ENCODE results near the gene ATP8A2.

The ATP8A2 gene

DNA sequence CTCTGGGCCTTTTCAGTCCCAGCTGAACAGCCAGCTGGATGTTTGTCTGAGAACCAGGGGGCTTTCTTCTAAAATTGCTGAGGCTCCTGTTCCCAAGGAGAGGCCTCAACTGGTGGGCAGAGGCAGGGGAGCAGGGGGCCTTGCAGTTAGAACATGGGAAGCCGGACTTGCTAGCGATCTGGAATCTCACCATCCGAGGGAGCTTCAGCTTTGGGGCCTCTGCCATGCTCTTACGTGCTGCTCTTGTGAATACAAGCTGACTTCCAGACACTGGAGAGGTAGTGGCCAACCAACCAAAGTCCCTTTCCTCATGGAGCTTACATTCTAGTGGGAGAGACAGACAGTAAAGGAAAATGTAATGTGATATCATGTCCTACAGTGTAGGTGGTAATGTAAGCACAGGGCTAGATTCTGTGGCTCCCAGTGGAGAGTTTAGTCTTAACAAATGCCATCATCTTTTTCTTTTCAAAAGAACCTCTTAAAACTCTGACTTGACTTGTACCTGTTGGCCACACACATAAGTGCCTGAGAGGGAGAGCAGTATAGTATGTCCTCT lies 657.9 kb downstream of the ATP8A2 start:
- TF ChIP-seq FOXP2 (optimal IDR thresholded peaks at IDR 0.05; ENCODE audit: borderline replicate concordance, extremely low read depth, extremely low read length, insufficient read depth) (no peak), POLR2AphosphoS5 (IDR thresholded peaks at IDR 0.05; ENCODE audit: low read depth, low read length) (no peak), TAF1 (IDR thresholded peaks at IDR 0.05; ENCODE audit: borderline replicate concordance, insufficient read depth, low read length) (no peak), SIN3A (IDR thresholded peaks at IDR 0.05; ENCODE audit: borderline replicate concordance, insufficient read depth, low read length) (no peak), REST (IDR thresholded peaks at IDR 0.05; ENCODE audit: insufficient read depth in 1 of 2, low read depth in 2 of 2, low read length in 2 of 2) (no peak)

DNA sequence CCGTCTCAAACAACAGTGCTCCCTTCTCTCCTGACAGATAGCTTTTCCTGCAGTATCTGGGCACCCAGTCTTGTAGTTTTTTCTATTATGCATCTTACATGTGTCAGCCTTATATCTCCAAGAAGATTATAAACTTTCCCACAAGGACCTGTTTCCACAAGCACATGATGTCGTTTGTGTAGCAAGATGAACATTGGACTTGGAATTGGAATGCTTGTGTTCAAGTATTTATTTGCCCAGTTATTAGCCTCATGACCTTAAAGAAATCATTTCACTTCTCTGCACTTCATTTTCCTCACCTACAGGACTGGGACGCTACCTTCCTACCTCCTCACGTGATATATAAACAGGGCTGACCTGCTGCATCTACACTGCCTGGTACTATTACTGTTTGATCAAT lies 658.6 kb downstream of the ATP8A2 start:
- TF ChIP-seq POLR2AphosphoS5 (IDR thresholded peaks at IDR 0.05; ENCODE audit: low read depth, low read length): no peak
- TF ChIP-seq REST (IDR thresholded peaks at IDR 0.05; ENCODE audit: insufficient read depth in 1 of 2, low read depth in 2 of 2, low read length in 2 of 2): no peak
- TF ChIP-seq SIN3A (IDR thresholded peaks at IDR 0.05; ENCODE audit: borderline replicate concordance, insufficient read depth, low read length): no peak
- TF ChIP-seq FOXP2 (optimal IDR thresholded peaks at IDR 0.05; ENCODE audit: borderline replicate concordance, extremely low read depth, extremely low read length, insufficient read depth): no peak
- no peak for TF ChIP-seq TAF1 (IDR thresholded peaks at IDR 0.05; ENCODE audit: borderline replicate concordance, insufficient read depth, low read length)

DNA sequence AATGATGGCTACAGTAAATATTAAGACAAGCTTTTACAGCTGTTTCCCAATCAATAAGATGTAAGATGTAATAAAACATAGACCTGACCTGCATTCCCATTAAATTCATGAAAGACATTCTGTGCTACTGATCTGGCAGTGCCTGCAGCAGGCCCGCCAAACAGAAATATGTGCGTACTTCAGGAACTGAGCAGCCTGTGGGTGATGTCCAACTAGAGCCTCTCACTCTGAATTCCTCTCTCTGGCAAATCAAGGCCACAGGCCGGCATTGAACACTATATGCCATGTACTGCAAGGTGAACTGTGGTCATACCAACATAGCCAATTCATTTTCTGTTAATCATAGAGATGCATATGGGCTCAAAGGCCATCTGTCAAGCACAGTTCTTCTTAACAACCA lies 662.2 kb downstream of the ATP8A2 start:
- TF ChIP-seq SIN3A (IDR thresholded peaks at IDR 0.05; ENCODE audit: borderline replicate concordance, insufficient read depth, low read length) (no peak), POLR2AphosphoS5 (IDR thresholded peaks at IDR 0.05; ENCODE audit: low read depth, low read length) (no peak), FOXP2 (optimal IDR thresholded peaks at IDR 0.05; ENCODE audit: borderline replicate concordance, extremely low read depth, extremely low read length, insufficient read depth) (no peak), TAF1 (IDR thresholded peaks at IDR 0.05; ENCODE audit: borderline replicate concordance, insufficient read depth, low read length) (no peak), REST (IDR thresholded peaks at IDR 0.05; ENCODE audit: insufficient read depth in 1 of 2, low read depth in 2 of 2, low read length in 2 of 2) (no peak)

- no peak for TF ChIP-seq REST (IDR thresholded peaks at IDR 0.05; ENCODE audit: insufficient read depth in 1 of 2, low read depth in 2 of 2, low read length in 2 of 2)
- TF ChIP-seq FOXP2 (optimal IDR thresholded peaks at IDR 0.05; ENCODE audit: borderline replicate concordance, extremely low read depth, extremely low read length, insufficient read depth): no peak
- no peak for TF ChIP-seq POLR2AphosphoS5 (IDR thresholded peaks at IDR 0.05; ENCODE audit: low read depth, low read length)
- no peak for TF ChIP-seq TAF1 (IDR thresholded peaks at IDR 0.05; ENCODE audit: borderline replicate concordance, insufficient read depth, low read length)
- no peak for TF ChIP-seq SIN3A (IDR thresholded peaks at IDR 0.05; ENCODE audit: borderline replicate concordance, insufficient read depth, low read length)
Measured at GRCh38 chr13:26036383-26036782, 664.6 kb downstream of the ATP8A2 start.

- TF ChIP-seq REST (IDR thresholded peaks at IDR 0.05; ENCODE audit: insufficient read depth in 1 of 2, low read depth in 2 of 2, low read length in 2 of 2): no peak
- TF ChIP-seq SIN3A (IDR thresholded peaks at IDR 0.05; ENCODE audit: borderline replicate concordance, insufficient read depth, low read length): no peak
- no peak for TF ChIP-seq FOXP2 (optimal IDR thresholded peaks at IDR 0.05; ENCODE audit: borderline replicate concordance, extremely low read depth, extremely low read length, insufficient read depth)
- no peak for TF ChIP-seq TAF1 (IDR thresholded peaks at IDR 0.05; ENCODE audit: borderline replicate concordance, insufficient read depth, low read length)
- TF ChIP-seq POLR2AphosphoS5 (IDR thresholded peaks at IDR 0.05; ENCODE audit: low read depth, low read length): no peak
Measured at GRCh38 chr13:26037302-26037701, 665.5 kb downstream of the ATP8A2 start.

Data from PFSK-1 (cell line).